Glomerular visceral epithelial cell (primary cell): ENCODE data around the gene SUFU.
A peak's percentile ranks its signal among the peaks of the same experiment; 100 is the strongest.

ENCODE experiments used
- DNase-seq: peaks from one replicate; pipeline ENCODE4 v3.0.0-alpha.2; 2016; ENCODE audit errors: extremely low spot score

Gene SUFU

DNA sequence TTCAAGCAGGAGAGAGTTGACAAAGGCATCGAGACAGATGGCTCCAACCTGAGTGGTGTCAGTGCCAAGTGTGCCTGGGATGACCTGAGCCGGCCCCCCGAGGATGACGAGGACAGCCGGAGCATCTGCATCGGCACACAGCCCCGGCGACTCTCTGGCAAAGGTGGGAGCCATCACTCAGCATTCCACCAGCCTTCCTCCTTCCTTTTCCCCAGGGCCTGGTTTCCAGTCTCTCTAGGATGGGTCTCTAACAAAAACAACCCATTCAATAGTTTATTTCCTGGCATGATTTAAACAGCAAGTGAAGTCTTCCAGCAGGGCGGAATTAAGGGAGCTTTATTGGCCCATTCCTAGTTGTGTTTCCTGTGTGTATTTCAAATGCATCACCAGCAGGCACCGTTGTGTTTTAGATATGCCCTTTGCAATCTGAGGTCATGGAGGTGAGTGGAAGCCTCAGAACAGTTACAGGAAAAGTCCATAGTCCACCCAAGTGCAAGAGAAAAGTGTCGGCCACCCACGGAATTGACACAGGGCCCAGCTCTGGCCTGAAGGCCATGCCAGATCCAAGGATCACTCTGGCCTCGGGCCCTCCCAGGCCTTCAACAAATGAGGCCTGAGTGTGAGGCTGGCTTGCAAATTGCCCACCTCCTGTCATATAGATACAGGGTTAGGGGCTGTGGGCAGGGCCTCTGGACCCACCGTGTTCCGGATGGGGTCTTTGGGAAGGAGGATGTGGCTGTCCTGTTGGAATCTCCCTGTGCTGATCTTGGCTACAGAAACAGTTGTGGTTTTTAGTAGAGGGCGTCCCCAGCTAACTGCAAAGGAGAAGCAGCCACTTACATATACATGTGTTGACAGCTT is 93.6 kb downstream of the SUFU start:
- no peak for DNase-seq

DNA sequence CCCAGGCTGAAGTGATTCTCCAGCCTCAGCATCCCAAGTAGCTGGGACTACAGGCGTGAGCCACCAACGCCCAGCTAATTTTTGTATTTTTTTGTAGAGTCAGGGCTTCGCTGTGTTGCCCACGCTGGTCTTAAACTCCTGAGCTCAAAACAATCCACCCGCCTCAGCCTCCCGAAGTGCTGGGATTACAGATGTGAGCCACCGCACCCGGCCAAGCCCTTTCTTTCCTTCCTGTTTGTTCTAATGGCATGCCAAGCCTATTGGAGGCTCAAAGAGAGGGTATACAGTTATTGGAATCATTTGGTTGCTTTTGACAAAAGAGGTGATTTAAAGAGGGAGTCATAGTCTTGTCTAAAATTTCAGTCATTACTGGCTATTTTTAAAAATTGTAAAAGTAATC is 94.5 kb downstream of the SUFU start:
- DNase-seq = no peak

DNA sequence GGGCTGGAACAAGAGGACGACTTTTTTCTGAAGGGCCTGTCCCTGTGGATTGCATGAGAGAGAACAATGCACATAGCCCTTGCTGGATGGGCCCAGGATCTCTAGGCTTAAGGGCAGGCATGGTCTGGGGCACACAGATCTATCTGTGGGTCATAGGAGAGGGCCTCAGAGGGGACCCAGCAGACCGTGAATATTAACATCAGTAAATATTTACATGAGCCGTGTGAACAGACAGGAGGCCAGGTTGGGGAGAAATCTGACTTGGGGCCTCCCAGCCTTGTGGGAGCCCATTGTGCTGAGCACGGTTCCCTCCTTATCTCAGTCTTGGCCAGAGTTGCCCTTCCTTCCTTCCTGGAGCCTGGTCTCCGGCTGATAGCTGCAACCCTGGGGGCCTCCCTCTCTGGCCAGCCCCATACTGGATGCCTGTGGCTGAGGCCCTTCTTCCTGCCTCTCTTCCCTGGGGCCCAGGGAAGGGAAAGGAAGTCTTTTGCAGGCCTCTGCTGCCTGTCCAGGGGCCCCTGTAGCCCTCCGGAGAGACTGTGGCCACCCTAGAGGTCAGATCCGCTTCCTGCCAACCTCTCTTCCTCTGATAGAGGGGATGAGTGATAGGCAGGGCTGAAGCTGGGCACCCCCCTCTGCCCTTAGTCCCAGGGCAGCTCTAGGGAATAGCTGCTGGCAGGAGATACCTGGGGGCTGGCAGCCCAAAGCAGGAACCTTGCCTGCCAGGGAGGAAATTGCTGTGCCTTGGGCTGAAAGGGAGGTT is 96.0 kb downstream of the SUFU start:
- peak; percentile 46 for DNase-seq

DNA sequence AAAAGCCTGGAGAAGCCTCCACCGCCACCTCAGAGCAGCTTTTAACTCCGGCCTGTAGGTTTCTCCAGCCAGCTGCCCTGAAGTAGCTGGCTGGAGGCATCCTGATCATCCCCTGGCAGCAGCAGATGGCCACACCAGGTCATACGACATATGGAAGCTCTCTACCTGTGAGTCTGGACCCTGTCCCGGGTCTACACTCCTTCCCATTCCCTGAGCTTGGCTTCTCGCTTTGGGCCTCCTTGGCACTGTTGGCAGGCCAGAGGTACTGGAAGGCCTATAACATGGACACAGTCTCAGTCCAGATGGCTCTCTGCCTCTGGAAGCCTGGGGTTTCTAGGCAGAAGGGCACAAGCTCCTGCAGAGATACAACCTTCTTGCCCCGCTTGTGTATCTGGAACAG is 97.0 kb downstream of the SUFU start:
- no peak for DNase-seq

DNA sequence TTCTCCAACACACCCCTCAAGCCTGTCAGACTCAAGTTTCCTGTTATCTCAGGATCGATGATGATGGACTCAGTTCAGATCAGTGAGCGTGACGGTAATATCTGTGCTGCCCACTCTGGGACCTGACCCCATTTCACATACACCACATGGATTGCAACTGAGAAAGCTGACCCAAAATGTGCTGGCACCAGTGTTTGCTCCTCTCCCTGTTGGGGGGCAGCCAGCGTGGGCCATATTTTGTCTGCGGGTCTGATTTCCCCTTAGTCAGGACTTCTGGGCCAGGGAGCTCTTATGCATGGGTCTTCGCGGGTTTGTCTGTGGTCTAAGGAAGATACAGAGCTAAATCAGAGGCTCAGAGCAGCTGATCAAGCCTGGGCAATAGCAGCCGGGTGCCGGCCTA is 97.9 kb downstream of the SUFU start:
- no peak for DNase-seq

DNA sequence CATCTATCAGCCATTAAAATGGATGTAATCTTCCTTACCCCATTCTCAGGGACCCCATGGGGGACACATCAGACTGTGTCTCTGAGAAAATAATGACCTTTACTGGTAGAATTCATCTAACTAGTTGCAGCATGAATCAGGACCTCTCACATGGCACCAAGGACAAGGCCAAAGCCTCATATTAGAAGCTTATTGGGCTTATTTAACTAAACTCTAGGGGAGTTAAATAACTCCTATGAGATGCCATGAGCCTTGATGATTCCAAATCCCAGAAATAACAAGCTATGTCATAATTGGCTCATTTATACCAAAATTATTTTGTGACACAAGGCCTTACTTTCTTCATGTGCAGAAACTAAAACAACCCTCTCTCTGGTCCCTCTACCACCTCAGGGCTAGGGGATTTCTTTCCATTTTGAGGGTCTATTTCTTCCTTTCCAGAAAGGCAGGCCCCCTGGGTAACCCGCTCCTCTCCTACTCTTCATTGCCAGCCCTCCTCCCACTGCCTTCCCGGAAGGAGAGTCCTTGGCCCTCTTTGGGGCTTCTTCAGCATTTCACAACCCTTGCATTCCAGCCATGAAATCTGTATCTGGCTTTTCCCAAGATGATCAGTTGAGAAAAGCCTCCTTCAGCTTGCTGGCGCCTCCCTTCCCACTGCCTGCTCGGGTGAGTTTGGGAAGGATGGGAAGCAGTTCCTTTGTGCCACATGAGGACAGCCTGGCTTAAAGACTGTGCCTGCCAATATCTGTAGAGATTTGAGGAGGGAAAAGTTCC is 98.7 kb downstream of the SUFU start:
- DNase-seq = no peak

DNA sequence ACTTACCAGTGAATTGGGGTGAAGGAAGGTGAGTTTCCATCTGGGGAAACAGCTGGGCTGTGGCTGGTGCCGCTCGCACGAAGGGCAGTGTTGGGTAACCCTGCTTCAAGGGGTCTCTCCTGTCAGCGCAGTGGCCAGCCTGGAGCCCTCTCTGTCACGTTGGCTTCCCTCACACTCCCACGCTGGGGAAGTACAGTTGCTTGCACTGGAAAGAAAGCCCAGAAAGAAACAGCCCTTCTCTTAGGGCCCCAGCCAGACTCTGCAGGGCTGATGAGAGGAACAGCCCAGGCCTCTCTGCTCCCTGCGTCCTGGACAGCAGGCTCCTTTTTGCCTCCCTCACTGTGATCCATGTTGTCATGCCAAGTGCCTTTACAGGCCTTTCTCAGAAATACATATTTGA is 100.2 kb downstream of the SUFU start:
- no peak for DNase-seq

DNA sequence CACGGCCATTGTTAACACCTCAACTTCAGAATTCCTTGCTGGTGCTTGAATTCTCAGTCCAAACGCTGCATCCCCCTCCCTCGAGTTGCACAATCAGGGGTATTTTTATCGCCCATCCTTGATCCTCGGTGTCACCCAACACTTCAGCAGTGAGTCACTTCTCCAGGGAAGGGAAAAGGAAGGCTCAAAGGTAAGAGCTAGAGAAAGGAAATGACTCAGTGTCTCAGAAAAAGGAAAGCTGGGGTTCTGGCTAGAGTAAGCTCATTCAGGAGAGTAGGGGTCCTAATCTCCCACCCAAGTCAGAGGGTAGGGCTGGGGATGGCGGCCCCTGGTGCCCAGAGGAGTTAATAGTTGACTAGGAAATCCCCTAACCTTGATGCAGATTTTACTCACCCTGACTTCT is 100.7 kb downstream of the SUFU start:
- peak; percentile 88 for DNase-seq

DNA sequence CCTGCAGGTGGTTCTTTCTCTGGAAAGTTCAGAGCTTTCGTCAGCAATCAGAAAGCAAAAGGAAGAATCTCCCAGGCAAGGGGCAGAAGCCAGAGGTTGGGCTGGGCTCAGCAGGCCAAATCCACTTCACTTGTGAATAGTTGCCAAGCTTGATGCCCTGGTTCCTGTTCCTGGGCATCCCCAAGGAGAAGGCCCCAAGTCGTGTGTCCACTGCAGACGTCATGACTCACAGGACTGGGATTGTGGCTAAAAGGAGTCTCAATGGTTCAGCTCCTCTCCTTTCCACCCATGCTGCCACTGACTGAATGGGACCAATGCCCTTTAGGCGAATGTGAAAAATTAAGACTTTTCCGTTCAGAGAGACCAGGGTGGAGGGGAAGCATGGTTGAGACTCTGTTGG is 101.9 kb downstream of the SUFU start:
- DNase-seq = peak; percentile 79

DNA sequence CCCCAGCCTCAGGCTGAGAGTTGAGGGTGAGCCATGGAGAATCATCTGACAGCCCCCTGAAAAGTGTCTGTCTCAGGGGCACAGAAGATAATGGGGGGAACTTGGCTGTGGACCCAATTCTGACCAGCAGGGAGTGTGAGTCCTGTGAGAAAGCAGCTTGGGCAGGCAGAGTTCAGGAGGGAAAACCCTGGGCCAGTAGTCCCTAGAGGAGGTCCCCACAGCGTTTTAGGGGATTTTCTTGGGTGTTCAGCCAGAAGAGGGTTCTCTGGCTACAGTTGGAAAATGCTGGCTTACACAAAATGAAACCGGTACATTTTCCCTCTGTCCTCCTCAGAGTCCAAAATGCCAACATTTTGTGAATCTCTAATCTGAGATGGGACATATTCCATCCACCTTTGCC is 104.7 kb downstream of the SUFU start:
- no peak for DNase-seq

DNA sequence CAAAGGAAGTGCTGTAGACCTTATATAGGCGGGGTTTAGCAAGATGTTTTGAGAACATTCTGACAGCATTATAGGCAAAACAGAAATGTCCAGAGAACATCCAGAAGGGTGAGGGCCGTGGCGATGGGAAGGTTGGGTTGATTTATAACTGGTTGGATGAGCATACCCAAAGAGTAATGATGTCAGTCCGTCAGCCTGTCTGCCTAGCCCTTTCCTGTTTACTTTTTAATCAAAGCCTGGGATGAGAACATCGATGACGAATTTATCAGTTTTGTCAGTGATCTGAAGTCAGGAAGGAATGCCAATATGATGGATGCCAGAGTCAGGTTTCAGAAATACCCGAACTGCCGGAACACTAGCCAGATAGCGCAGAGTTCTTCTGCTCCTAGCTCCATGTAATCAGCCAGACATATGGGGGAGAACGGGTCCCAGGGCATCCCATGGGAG is 106.7 kb downstream of the SUFU start:
- no peak for DNase-seq

DNA sequence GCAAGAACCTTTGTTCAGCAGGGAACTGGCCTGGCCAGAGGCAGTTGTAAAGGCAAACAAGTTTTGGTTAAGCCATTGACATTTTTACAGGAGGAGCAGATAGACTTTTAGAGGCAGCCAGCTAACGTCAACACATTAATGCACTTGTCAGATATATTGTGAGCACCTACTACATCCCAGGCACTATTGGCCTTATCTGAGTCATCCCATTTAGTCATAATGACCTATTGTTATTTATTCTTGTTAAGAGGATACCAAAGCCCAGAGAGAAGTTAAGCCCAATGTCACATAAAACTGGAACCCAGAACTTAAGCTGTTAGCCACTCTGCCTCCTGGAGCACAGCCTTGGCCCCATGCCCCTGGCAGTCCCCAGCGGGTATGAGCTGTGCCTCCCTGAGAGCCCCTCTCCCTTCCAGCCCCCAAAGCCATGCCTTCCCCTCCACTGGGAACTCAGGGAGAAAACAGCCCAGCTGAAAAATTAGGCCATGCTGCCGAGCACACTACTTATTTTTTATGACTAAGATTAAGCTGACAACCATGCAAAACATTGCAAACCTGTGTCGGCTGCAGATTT is 107.8 kb downstream of the SUFU start:
- no peak for DNase-seq

DNA sequence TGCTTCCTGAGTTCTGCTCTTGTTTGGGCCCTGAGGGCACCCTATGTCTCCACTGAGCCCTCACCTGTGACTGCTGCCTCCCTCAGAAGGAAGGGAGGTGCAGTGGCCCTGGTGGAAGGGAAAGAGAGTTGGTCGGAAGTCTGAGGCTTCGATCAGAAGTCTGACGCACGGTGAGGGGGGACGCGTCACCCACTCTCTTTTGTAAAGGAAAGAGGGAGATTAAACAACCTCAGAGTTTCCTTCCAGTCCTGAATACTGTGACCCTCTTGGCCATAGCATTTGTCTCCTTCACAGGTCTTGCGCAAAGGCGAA is 109.1 kb downstream of the SUFU start:
- no peak for DNase-seq

DNA sequence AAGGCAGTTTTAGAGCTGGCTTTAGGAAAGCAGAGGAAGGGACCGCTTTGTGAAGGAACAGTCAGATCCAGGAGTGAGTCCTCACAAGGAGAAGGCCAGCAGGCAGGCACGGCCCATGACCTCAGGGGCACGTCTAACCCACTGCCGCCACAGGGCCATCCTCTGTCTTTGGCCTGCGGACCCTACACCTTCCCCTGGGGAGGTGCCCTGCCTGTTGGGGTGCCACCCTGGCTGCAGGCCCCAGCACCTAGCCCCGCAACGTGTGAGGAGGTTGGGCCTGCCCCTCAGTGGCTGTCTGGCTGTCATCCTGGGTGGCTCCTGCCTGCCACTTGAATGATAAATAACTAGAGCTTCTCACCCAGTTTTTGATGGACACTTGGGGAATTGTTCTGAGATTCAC is 109.5 kb downstream of the SUFU start:
- no peak for DNase-seq

DNA sequence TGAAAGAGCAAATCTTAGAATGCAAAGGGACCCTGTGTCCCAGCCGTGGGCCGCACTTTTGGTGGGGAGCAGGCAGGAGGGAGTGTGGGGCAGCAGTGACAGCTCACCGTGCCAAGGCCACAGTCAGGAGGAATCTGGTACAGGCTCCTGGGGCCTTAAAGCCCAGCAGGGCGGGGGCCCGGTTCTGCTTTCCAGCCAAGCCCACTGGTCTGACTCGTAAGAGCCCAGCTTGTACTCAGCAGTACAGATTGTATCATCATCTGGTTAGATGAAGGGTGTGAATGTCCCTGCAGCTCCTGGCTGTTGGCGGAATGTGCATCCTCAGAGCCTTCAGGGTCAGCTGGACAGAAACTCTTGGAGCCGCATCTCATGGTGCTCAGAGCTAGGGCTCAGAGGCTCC is 110.0 kb downstream of the SUFU start:
- no peak for DNase-seq

DNA sequence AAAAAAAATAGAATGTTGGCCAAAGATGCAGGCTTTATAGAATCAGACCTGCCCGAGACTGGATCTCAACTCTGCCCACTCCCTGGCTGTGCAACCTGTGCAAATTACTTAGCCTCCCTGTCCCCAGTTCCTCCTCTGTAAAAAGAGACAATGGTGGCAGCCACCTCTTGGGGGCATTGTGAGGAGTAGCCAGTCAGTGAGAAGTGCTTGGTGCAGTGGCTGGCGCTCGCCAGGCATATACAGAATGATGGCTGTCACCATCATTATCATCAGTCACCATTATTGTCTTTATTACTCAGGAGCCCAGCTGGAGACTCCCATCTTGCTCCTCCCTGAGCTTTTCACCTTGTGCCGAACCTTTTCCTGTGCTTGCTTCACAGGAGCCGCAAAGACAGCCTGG is 111.1 kb downstream of the SUFU start:
- DNase-seq = no peak

DNA sequence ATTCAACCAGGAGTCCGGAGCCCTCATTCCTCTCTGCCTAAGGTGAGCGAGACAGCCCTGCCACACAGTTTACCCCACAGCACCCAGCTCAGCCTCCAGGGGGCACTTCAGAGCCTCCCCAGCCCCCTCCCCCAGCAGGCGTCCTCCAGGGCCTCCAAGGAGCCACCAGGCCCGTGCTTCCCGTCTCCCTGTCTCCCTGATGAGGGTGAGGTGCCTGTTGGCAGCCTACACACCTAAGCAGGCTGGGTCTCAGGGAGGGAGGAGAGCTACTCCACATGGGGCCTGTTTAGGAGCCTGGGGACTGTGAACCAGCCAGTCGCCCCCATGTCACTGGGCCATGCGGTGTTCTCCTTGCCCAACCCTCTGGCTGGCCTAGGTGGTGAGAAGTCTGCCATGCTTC is 111.6 kb downstream of the SUFU start:
- DNase-seq = no peak

DNA sequence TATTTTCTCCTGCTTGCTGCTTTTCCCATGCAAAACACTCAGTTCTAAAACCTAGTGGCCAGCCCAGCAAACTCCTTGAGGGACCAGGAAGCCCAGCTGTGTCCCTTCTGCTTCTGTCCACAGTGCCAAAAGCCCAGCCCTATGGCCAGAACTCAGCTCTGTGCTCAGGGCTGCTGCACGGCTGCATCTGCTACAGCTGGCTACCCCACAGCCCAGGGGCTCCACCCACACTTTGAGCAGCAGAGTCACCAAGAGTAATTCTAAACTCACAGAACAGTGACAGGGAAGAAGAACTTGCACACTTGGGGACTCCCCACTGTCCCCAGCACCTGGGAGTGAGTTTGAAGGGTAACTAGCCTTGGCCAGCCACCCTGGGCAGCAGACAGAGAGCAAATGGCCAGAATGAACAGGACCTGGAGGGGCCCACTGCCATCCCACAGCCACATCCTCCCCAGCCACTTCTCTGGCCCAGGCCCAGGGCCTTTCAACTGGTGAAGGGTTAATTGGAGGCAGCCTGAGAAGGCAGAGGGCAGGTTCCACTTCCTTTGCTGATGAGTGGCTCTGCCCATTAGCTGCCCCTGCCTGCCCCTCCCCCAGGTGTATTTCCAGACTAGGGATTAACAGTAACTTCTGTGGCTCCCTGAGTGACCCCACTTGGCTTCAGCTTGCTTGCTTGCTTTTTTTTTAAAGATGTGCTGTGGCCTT is 112.4 kb downstream of the SUFU start:
- DNase-seq = peak; percentile 56

DNA sequence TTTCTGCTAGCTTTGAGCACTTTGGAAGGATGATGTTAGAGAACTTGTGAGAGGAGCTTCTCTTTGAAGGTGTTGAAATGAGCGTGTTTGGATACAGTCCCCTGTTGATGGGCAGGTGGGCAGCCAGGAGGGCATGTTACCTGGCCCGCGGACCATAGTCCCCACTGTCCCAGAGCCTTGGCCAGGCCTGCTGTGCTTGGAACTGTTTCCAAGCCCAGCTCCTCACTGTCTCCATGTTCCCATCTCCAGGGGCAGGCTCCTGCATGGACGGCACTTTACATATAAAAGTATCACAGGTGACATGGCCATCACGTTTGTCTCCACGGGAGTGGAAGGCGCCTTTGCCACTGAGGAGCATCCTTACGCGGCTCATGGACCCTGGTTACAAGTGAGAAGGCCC is 113.3 kb downstream of the SUFU start:
- no peak for DNase-seq

DNA sequence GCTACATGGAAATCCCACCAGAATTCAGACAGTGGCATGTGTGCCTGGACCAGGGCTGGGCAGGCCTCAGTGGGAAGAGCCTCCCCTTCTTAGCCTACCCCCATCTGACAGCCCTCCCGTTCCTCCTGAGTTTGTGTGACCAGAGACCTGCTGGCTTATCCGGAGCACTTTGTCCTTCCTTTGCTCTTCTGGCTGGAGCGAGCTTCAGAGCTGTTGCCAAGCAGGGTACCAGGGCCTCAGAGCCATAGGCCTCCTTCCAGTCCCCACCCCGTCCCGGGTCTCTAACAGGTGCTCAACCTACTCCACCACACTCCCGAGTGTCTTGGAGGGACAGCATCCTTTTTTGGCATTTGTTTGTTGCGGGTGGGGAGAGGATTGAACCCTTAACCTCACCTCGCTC is 114.0 kb downstream of the SUFU start:
- no peak for DNase-seq

DNA sequence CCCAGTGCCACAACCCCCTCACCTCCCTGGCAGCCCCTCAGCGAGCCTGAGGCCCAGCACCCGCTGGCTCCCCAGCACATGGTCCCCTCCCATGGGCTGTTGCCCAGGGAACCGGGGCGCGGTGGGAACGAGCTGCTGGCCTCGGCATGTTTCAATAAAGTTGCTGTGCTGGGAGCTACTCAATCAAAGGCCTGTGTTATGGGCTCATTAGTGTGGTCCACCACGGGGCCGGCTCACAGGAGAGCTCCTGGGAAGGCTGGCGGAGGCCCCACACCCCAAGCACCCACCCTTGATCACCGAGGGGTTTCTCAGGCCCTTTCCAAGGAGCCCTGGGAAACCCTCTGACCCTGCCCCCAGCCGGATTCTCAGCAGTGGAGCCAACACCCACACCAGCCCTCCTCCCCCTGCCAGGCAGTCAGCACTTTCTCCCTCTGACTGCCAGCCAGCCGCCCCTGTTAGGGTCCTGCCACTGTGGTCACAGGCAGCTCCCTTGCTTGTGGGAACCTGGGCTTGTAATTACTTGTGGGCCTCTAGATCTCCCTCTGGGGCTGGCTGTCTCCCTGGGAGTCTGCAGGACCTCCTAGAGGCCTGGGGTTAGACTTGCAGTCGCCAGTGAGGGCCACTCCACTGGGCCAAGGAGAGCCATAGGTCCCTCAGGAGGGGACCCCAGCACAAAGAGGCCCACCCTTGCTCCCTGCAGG is 115.7 kb downstream of the SUFU start:
- no peak for DNase-seq
